ENCODE measurements around the gene EXOC4. TPM values are rescaled to one million over a fixed set of nuclear protein-coding genes. Genes with fewer than 3 reads are reported as not detected.

Gene EXOC4
- total RNA-seq, 1 donor from 2014 or later = 51.6 TPM

DNA sequence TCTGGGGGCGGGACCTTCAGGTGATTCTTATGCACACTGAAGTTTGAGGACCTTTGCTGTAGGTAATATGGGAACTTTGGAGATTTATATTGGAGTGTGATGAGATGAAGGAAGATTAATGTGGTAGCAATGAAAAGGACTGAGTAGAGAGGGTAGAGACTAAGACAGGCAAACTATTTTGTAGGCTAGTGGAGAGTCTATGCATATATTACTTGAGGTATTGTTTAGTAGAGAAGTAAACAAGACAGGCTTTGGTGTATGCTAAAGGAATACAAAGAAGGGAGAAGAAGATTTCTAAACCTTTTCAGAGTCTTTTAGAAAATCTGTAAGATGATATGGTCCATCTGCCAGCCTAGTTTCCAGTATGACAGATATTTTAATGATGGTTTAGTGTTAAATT, 129.1 kb downstream of the EXOC4 start:
- Histone ChIP-seq H3K4me3 (ENCODE audit: low read depth, low read length) (no peak overlapping the region), H3K27me3 (ENCODE audit: control insufficient read depth, insufficient read depth, low read length) (no peaks in the 10 kb centered on the region), H3K36me3 (ENCODE audit: control insufficient read depth, insufficient read depth, low read length) (no peaks in the 10 kb centered on the region)
- DNase-seq (ENCODE audit: low read depth) = no peak
- TF ChIP-seq, protein P1, sequence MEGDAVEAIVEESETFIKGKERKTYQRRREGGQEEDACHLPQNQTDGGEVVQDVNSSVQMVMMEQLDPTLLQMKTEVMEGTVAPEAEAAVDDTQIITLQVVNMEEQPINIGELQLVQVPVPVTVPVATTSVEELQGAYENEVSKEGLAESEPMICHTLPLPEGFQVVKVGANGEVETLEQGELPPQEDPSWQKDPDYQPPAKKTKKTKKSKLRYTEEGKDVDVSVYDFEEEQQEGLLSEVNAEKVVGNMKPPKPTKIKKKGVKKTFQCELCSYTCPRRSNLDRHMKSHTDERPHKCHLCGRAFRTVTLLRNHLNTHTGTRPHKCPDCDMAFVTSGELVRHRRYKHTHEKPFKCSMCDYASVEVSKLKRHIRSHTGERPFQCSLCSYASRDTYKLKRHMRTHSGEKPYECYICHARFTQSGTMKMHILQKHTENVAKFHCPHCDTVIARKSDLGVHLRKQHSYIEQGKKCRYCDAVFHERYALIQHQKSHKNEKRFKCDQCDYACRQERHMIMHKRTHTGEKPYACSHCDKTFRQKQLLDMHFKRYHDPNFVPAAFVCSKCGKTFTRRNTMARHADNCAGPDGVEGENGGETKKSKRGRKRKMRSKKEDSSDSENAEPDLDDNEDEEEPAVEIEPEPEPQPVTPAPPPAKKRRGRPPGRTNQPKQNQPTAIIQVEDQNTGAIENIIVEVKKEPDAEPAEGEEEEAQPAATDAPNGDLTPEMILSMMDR (IDR thresholded peaks at IDR 0.05; ENCODE audit: insufficient read depth, low read length, poor library complexity, severe bottlenecking) = no peak

DNA sequence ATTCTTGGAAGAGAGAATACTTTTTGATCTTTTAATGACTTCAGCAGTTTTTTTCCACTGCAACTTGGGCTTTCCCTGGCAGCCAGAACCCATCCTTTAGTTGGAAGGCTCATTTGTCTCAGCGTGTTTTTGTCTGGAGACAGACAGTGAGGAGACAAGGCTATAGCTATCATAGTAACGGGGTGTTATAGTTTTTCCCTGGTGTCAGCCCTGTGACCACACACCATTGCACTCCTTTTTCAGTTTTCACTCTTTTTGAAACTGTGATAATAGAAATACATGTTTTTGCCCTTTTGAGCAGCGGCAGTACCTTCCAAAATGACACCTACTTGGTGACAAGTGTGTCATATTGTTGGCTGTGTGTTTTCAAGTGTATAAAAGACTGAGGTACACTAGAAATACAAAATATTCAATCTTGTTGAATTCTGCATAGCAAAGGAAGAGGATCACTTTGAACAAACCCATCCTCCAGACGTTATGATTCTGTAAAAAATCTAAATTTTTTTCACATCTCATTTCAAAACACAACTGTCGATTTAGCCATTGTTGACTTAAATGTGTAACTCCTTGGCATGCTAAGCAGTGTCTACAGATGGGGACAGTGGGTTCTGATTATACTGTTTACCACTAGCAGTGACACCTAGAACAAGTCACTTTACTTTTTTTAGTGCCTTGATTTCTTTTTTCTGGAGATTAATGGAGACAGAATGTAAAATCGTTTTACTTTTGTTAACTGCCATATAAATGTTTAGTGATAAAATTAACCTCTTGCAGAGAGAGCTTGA, 130.1 kb downstream of the EXOC4 start:
- DNase-seq (ENCODE audit: low read depth) = no peak
- no peaks in the 10 kb centered on the region for H3K36me3 ChIP-seq (ENCODE audit: control insufficient read depth, insufficient read depth, low read length)
- H3K27me3 ChIP-seq (ENCODE audit: control insufficient read depth, insufficient read depth, low read length) = no peaks in the 10 kb centered on the region
- no peak overlapping the region for H3K4me3 ChIP-seq (ENCODE audit: low read depth, low read length)
- TF ChIP-seq, protein P1 (IDR thresholded peaks at IDR 0.05; ENCODE audit: insufficient read depth, low read length, poor library complexity, severe bottlenecking) = no peak

DNA sequence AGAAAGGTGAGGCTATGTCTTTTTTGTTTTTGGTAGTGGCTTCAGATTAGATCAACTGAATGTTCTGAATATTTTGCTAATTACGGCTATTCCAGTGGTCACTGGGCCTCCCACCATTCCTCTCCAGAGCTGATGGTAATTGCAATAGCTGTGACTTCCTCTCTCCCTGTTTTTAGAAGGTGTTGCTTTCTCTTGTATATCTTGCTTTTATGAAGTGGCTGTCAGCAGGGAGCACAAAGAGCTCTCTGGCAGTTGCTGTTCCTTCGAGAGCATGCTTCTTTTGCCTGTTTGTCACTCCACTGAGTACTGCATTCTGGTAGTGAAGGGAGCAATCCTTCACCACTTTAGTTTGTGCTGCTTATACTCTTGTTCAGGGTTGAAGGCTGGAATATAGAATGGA, 133.3 kb downstream of the EXOC4 start:
- no peaks in the 10 kb centered on the region for H3K36me3 ChIP-seq (ENCODE audit: control insufficient read depth, insufficient read depth, low read length)
- no peak for DNase-seq (ENCODE audit: low read depth)
- no peaks in the 10 kb centered on the region for H3K27me3 ChIP-seq (ENCODE audit: control insufficient read depth, insufficient read depth, low read length)
- H3K4me3 ChIP-seq (ENCODE audit: low read depth, low read length) = no peak overlapping the region
- TF ChIP-seq, protein P1 (IDR thresholded peaks at IDR 0.05; ENCODE audit: insufficient read depth, low read length, poor library complexity, severe bottlenecking) = no peak

DNA sequence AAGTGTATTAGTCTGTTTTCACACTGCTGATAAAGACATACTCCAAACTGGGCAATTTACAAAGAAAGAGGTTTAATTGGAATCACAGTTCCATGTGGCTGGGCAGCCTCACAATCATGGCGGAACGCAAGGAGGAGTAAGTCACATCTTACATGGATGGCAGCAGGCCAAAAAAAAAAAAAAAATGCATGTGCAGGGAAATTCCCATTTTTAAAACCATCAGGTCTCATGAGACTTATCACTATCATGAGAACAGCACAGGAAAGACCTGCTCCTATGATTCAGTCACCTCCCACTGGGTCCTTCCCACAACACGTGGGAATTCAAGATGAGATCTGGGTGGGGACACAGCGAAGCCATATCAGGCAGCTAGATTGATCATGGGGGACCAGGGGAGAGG, 136.8 kb downstream of the EXOC4 start:
- TF ChIP-seq, protein P1 (IDR thresholded peaks at IDR 0.05; ENCODE audit: insufficient read depth, low read length, poor library complexity, severe bottlenecking) = no peak
- no peak for DNase-seq (ENCODE audit: low read depth)
- no peak overlapping the region for H3K4me3 ChIP-seq (ENCODE audit: low read depth, low read length)

DNA sequence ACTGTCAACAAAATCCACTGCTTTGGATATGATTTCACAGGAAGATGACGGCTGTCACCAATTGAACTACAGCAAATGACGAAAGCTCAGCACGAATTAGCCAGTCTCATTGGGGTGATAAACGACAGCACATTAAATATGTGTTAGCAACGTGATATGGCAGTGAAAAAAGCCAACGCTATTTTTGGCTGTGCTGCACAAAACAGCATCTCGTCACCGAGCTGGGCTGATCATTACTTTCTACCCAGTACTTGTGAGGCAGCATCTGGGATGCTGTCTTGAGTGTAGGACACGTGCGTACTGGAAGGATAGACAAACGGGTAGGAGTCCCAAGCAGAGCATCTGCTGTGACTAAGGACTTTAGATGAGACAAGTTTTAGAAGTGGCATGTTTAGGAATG, 138.3 kb downstream of the EXOC4 start:
- TF ChIP-seq, protein P1 (IDR thresholded peaks at IDR 0.05; ENCODE audit: insufficient read depth, low read length, poor library complexity, severe bottlenecking) = no peak
- no peak for DNase-seq (ENCODE audit: low read depth)
- Histone ChIP-seq H3K36me3 (ENCODE audit: control insufficient read depth, insufficient read depth, low read length) (no peaks in the 10 kb centered on the region), H3K27me3 (ENCODE audit: control insufficient read depth, insufficient read depth, low read length) (no peaks in the 10 kb centered on the region), H3K4me3 (ENCODE audit: low read depth, low read length) (no peak overlapping the region)

More for the DNA sequence above, 136.8 kb downstream of the EXOC4 start:
- no peaks in the 10 kb centered on the region for H3K36me3 ChIP-seq (ENCODE audit: control insufficient read depth, insufficient read depth, low read length)
- H3K27me3 ChIP-seq (ENCODE audit: control insufficient read depth, insufficient read depth, low read length) = no peaks in the 10 kb centered on the region

DNA sequence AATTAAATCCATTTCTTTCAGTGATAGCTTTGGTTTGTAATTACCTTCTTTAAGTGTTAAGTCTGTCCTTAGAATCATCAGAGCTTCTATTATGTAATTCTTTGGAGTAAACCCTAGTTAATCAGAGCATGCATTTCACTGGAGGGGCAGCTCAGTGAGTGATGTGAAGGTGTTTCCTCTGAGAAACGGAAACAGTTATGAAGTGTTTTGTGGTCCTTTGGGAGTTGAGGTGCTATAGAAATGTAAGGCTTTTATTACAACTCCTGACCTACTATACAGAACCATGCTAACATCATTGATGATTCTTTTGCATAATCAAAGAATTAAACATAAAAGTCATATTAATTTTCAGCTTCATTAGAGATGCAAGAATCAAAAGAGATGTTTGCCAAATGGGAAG, 141.5 kb downstream of the EXOC4 start:
- H3K27me3 ChIP-seq (ENCODE audit: control insufficient read depth, insufficient read depth, low read length) = no peaks in the 10 kb centered on the region
- DNase-seq (ENCODE audit: low read depth) = no peak
- TF ChIP-seq, protein P1 (IDR thresholded peaks at IDR 0.05; ENCODE audit: insufficient read depth, low read length, poor library complexity, severe bottlenecking) = no peak
- H3K36me3 ChIP-seq (ENCODE audit: control insufficient read depth, insufficient read depth, low read length) = no peaks in the 10 kb centered on the region
- H3K4me3 ChIP-seq (ENCODE audit: low read depth, low read length) = no peak overlapping the region
